Tibial nerve (tissue), 4 donors: ENCODE data around the gene RBM20. TPM values are rescaled to one million over a fixed set of nuclear protein-coding genes. Genes with fewer than 3 reads are reported as not detected.
A peak's percentile ranks its signal among the peaks of the same experiment; 100 is the strongest.

ENCODE experiments used
- DNase-seq, 2 donors: peaks; one replicate each; pipeline ENCODE4 v3.0.0-alpha.2; 2019; ENCODE audit warnings: low spot score in 2 of 2
- H3K27ac ChIP-seq, 4 donors: fragments of 200-600 bp; sonication (generic) in 3 of 4; one replicate each; pipeline ENCODE4 v1.5.1; 2017 to 2019; ENCODE audit warnings: mild to moderate bottlenecking in 1 of 4
- H3K27me3 ChIP-seq, 2 donors: fragments of 200-600 bp; sonication (generic) in 1 of 2; one replicate each; pipeline versions ENCODE4 v1.5.1 to v1.6.0; 2017 to 2019
- H3K36me3 ChIP-seq, 3 donors: fragments of 200-600 bp; sonication (generic); one replicate each; pipeline ENCODE4 v1.5.1; 2018 to 2019
- H3K4me1 ChIP-seq, 4 donors: fragments of 200-600 bp; sonication (generic) in 3 of 4; one replicate each; pipeline ENCODE4 v1.5.1; 2017 to 2019
- H3K4me3 ChIP-seq, 4 donors: fragments of 200-600 bp; sonication (generic) in 3 of 4; one replicate each; pipeline ENCODE4 v1.5.1; 2017 to 2019; ENCODE audit warnings: mild to moderate bottlenecking in 1 of 4, moderate library complexity in 1 of 4
- H3K9me3 ChIP-seq, 4 donors: fragments of 200-600 bp; sonication (generic) in 3 of 4; one replicate each; pipeline ENCODE4 v1.5.1; 2017 to 2019
- EP300 ChIP-seq, 2 donors: sonication (generic); formaldehyde crosslinking; IDR thresholded peaks; one replicate each; pipeline ENCODE4 v1.6.1; 2017; ENCODE audit warnings: antibody characterized with exemption in 2 of 2, mild to moderate bottlenecking in 1 of 2
- POLR2A ChIP-seq, 2 donors: fragments of 450-650 bp; IDR thresholded peaks; one replicate each; pipeline ENCODE4 v1.6.1; 2017; ENCODE audit warnings: antibody characterized with exemption in 2 of 2, mild to moderate bottlenecking in 2 of 2, moderate library complexity in 2 of 2
- WGBS, 2 donors: methylation state at CpG; one replicate each; pipeline ENCODE4 v1.1.5; 2018; 5-methylcytosine and 5-hydroxymethylcytosine counted together
- total RNA-seq, 4 donors: library from RNA; depleted of rRNA; stranded (reverse); fragments of >200 nt; gene quantifications; one replicate each; pipeline ENCODE4 v1.1.0, GENCODE V29; 2016
- TF ChIP-seq, protein P1 (sequence below), 5 experiments: fragments of 200-600 bp in 3 of 5; fragments of 450-650 bp in 2 of 5; sonication (generic) in 3 of 5; IDR thresholded peaks; one replicate each; pipeline ENCODE4 v1.5.1; 2016 to 2019; ENCODE audit warnings: antibody characterized with exemption in 5 of 5, mild to moderate bottlenecking in 3 of 5, moderate library complexity in 2 of 5

The RBM20 gene
- total RNA-seq, 4 donors from 2014 or later: 1.3 to 8.7 (median 2.7) TPM

DNA sequence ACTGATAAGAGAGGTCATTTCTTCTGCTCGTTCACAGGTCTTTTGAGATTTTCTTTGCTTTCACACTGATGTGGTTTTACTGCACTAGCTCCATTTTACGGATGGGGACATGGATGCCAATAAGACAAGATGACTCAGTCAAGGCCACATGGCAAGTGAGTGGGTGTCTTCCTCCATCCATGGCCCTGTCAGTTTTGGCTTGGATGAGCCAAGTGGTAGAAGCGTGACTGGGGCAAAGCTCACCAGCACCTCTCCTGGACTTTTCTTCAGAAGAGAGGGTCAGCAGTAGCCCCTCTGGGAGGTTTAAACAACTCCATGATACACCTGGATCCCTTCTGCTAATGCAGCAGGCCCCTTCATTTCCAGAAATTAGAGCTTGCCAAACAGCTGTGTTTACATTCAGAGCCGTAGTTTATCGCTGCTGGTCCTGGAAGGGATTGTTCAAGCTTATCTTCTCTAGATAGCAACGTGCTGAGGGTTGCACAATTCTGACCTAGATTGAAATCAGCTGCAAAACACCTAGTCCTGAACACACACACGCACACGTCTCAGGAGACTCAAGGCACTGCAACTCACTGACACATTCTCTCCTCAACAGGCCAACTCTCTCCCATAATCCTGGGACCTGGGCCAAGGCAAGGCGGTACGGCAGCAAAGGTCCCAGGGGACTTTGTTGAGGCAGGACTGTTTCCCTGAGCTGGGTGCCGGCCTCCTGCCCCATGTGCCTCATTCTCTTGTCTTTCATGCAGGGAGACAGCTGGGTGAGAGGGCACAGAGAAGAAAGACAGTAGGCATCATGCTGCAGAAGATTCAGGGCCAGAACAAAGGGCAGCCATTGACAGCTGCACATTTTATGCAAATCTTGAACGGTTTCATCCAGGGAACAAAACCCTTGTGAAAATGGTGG, 213.4 kb downstream of the RBM20 start:
- DNase-seq: peak in 1 of 2 donors; percentile 51
- TF ChIP-seq, protein P1, sequence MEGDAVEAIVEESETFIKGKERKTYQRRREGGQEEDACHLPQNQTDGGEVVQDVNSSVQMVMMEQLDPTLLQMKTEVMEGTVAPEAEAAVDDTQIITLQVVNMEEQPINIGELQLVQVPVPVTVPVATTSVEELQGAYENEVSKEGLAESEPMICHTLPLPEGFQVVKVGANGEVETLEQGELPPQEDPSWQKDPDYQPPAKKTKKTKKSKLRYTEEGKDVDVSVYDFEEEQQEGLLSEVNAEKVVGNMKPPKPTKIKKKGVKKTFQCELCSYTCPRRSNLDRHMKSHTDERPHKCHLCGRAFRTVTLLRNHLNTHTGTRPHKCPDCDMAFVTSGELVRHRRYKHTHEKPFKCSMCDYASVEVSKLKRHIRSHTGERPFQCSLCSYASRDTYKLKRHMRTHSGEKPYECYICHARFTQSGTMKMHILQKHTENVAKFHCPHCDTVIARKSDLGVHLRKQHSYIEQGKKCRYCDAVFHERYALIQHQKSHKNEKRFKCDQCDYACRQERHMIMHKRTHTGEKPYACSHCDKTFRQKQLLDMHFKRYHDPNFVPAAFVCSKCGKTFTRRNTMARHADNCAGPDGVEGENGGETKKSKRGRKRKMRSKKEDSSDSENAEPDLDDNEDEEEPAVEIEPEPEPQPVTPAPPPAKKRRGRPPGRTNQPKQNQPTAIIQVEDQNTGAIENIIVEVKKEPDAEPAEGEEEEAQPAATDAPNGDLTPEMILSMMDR (IDR thresholded peaks at IDR 0.05): no peak
- TF ChIP-seq EP300 (IDR thresholded peaks at IDR 0.05): peak in 1 of 2 donors; percentile 47
- peak overlapping the region in 2 of 4 donors; percentile 73 to 85 for H3K27ac ChIP-seq

GRCh38 chr10:110858297-110858934, 214.3 kb downstream of the RBM20 start:
- H3K4me3 ChIP-seq: no peak overlapping the region
- H3K4me1 ChIP-seq: peaks cover 0 to 38% (median 23%) of the 10 kb centered on the region in 4 donors
- no peak for DNase-seq
- TF ChIP-seq, protein P1 (IDR thresholded peaks at IDR 0.05): no peak
- TF ChIP-seq POLR2A (IDR thresholded peaks at IDR 0.05) (no peak), EP300 (IDR thresholded peaks at IDR 0.05) (no peak)
- no peaks in the 10 kb centered on the region for H3K27me3 ChIP-seq
- peak overlapping the region in 3 of 4 donors; percentile 73 to 85 (median 76) for H3K27ac ChIP-seq
- H3K9me3 ChIP-seq: no peaks in the 10 kb centered on the region
- WGBS, 2 donors: 55 to 69% methylated on average over 1 of the region's 1 CpG
- H3K36me3 ChIP-seq: no peaks in the 10 kb centered on the region

More for the DNA sequence above, 213.4 kb downstream of the RBM20 start:
- Histone ChIP-seq H3K27me3 (no peaks in the 10 kb centered on the region), H3K4me1 (peaks cover 0 to 38% (median 23%) of the 10 kb centered on the region in 4 donors), H3K36me3 (no peaks in the 10 kb centered on the region), H3K4me3 (no peak overlapping the region), H3K9me3 (no peaks in the 10 kb centered on the region)
- WGBS, 2 donors: 67 to 74% methylated on average over 12 of the region's 12 CpGs

GRCh38 chr10:110859206-110859972, 215.3 kb downstream of the RBM20 start:
- H3K27ac ChIP-seq: peak overlapping the region; percentile 23 to 85 (median 78)

DNA sequence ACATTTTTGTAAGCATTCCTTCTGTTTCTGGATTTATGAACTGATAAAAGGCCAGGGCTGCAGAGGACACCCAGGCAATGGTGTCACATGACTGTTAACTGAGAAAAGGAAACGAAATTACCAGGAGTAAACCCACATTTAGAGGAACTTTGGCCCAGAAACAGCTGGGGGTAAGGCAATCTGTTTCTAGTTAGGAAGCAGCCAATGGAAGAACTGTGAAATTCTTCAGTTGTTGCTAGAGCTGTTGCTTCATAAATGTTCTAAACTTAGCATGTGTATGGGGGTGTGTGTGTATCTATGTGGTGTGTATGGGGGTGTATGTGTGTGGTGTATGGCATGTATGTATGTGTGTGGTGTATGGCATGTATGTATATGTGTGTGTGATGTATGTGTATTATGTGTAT, 215.8 kb downstream of the RBM20 start:
- no peak overlapping the region for H3K4me3 ChIP-seq
- no peaks in the 10 kb centered on the region for H3K9me3 ChIP-seq
- DNase-seq: peak in 1 of 2 donors; percentile 59
- H3K36me3 ChIP-seq: no peaks in the 10 kb centered on the region
- 9 to 17% methylated on average over 1 of the region's 1 CpG for WGBS, 2 donors
- peaks cover 0 to 52% (median 34%) of the 10 kb centered on the region in 4 donors for H3K4me1 ChIP-seq
- H3K27me3 ChIP-seq: no peaks in the 10 kb centered on the region
- peak in 1 of 2 donors; percentile 83 for TF ChIP-seq EP300 (IDR thresholded peaks at IDR 0.05)
- TF ChIP-seq, protein P1 (IDR thresholded peaks at IDR 0.05): no peak
- TF ChIP-seq POLR2A (IDR thresholded peaks at IDR 0.05): no peak
- H3K27ac ChIP-seq: peak overlapping the region in 3 of 4 donors; percentile 76 to 85 (median 80)

More at GRCh38 chr10:110859206-110859972, 215.3 kb downstream of the RBM20 start:
- Histone ChIP-seq H3K27me3 (no peaks in the 10 kb centered on the region), H3K4me1 (peaks cover 0 to 46% (median 30%) of the 10 kb centered on the region in 4 donors), H3K36me3 (no peaks in the 10 kb centered on the region), H3K4me3 (no peak overlapping the region), H3K9me3 (no peaks in the 10 kb centered on the region)
- DNase-seq: no peak
- WGBS, 2 donors: 48 to 50% methylated on average over 5 of the region's 6 CpGs
- TF ChIP-seq, protein P1 (IDR thresholded peaks at IDR 0.05): no peak
- TF ChIP-seq POLR2A (IDR thresholded peaks at IDR 0.05): no peak
- TF ChIP-seq EP300 (IDR thresholded peaks at IDR 0.05): no peak
